Hepatocyte (in vitro differentiated cells): Measurements from ENCODE around the gene CBX3.

ENCODE experiments used
- CTCF ChIP-seq: fragments of 200-600 bp; sonication (generic); IDR thresholded peaks from 2 replicates; pipeline ENCODE4 v1.5.1; 2016; ENCODE audit warnings: antibody characterized with exemption, mild to moderate bottlenecking; ENCODE audit not compliant: poor library complexity
- EZH2 ChIP-seq: fragments of 200-600 bp; sonication (generic); IDR thresholded peaks from 2 replicates; pipeline ENCODE4 v1.6.1; 2016; ENCODE audit warnings: antibody characterized with exemption, mild to moderate bottlenecking, borderline replicate concordance
- EZH2phosphoT487 ChIP-seq: fragments of 200-600 bp; sonication (generic); IDR thresholded peaks from one replicate; pipeline ENCODE4 v1.6.1; 2018; ENCODE audit warnings: antibody characterized with exemption, mild to moderate bottlenecking, low read depth, moderate library complexity; ENCODE audit not compliant: unreplicated experiment, severe bottlenecking

DNA sequence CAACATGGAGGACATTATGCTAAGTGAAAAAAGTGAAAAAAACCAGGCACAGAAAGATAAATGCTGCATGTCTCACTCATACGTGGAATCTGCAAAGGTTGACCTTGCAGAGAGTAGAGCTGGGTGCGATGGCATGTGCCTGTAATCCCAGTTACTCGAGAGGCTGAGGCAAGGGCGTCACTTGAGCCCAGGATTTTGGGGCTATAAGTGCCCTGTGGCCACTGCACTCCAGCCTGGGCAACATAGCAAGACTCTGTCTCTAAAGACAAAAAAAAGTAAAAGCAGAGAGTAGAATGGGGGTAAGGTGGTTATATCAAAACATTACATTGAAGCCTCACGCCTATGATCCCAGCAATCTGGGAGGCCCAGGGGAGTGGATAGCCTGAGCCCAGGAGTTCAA is 22.8 kb downstream of the CBX3 start:
- TF ChIP-seq EZH2phosphoT487 (no peak), CTCF (no peak), EZH2 (no peak)
